Retinal pigment epithelial cell (primary cell): ENCODE data around the gene ADAMTS8.

Experiments used
- DNase-seq: peaks from one replicate; pipeline ENCODE4 v3.0.0-alpha.2; 2010; ENCODE audit warnings: low read depth
- H3K4me3 ChIP-seq: 2 replicates; pipeline ENCODE4 v1.5.1; 2011; ENCODE audit warnings: mild to moderate bottlenecking, low read length, control low read depth, moderate library complexity
- CTCF ChIP-seq: conservative IDR thresholded peaks from 2 replicates; pipeline ENCODE4 v1.5.1; 2011; ENCODE audit warnings: low read depth, low read length, control low read depth, inconsistent platforms

ADAMTS8 gene

GRCh38 chr11:130402570-130402969 is 25.8 kb downstream of the ADAMTS8 start:
- no peak for TF ChIP-seq CTCF

GRCh38 chr11:130400781-130401483 is 27.5 kb downstream of the ADAMTS8 start:
- no peak overlapping the region for H3K4me3 ChIP-seq
- DNase-seq: no peak
- no peak for TF ChIP-seq CTCF

More at GRCh38 chr11:130402570-130402969, 25.8 kb downstream of the ADAMTS8 start:
- DNase-seq: no peak
- no peak overlapping the region for H3K4me3 ChIP-seq

GRCh38 chr11:130399196-130399595 is 29.2 kb downstream of the ADAMTS8 start:
- no peak for TF ChIP-seq CTCF
- no peak for DNase-seq
- no peak overlapping the region for H3K4me3 ChIP-seq

- DNase-seq: no peak
- H3K4me3 ChIP-seq: no peak overlapping the region
- TF ChIP-seq CTCF: no peak
These were observed 30.6 kb downstream of the ADAMTS8 start for GRCh38 chr11:130397780-130398179.

- no peak for TF ChIP-seq CTCF
- no peak for DNase-seq
- H3K4me3 ChIP-seq: no peak overlapping the region
These were observed 31.4 kb downstream of the ADAMTS8 start for GRCh38 chr11:130396965-130397364.

- no peak for TF ChIP-seq CTCF
- H3K4me3 ChIP-seq: no peak overlapping the region
- DNase-seq: no peak
These were observed 33.8 kb downstream of the ADAMTS8 start for GRCh38 chr11:130394615-130395014.

- no peak for DNase-seq
- H3K4me3 ChIP-seq: no peak overlapping the region
- no peak for TF ChIP-seq CTCF
These were observed 36.7 kb downstream of the ADAMTS8 start for GRCh38 chr11:130391711-130392110.
